Spleen (tissue), 11 donors: ENCODE measurements around the gene SLC4A11. TPM values are rescaled to one million over a fixed set of nuclear protein-coding genes. Genes with fewer than 3 reads are reported as not detected.

ENCODE experiments used
- DNase-seq: peaks from one replicate; pipeline ENCODE4 v3.0.0-alpha.2; 2020
- H3K27ac ChIP-seq, 8 donors: fragments of 200-600 bp; sonication (generic) in 7 of 8; 1 replicate in 4 of 8; 2 replicates in 4 of 8; pipeline versions ENCODE4 v1.5.0 to v1.8.0; 2016 to 2021; ENCODE audit warnings: inconsistent platforms in 4 of 8, mild to moderate bottlenecking in 4 of 8, moderate library complexity in 1 of 8
- H3K27me3 ChIP-seq, 7 donors: fragments of 200-600 bp; sonication (generic) in 6 of 7; replicated peaks in 1 of 7; 1 replicate in 4 of 7; 2 replicates in 3 of 7; pipeline versions ENCODE4 v1.5.0 to v1.8.0; 2016 to 2021; ENCODE audit warnings: inconsistent platforms in 3 of 7, mild to moderate bottlenecking in 1 of 7
- H3K36me3 ChIP-seq, 6 donors: fragments of 200-600 bp; sonication (generic) in 5 of 6; 1 replicate in 4 of 6; 2 replicates in 2 of 6; pipeline versions ENCODE4 v1.5.0 to v1.8.0; 2016 to 2021; ENCODE audit warnings: inconsistent platforms in 2 of 6
- H3K4me1 ChIP-seq, 6 donors: fragments of 200-600 bp; sonication (generic) in 5 of 6; 1 replicate in 3 of 6; 2 replicates in 3 of 6; pipeline versions ENCODE4 v1.5.0 to v1.8.0; 2016 to 2021; ENCODE audit warnings: inconsistent platforms in 3 of 6
- H3K4me3 ChIP-seq, 8 donors: fragments of 200-600 bp; sonication (generic) in 7 of 8; 1 replicate in 4 of 8; 2 replicates in 4 of 8; pipeline versions ENCODE4 v1.5.0 to v1.8.0; 2016 to 2021; ENCODE audit warnings: inconsistent platforms in 4 of 8, mild to moderate bottlenecking in 4 of 8, moderate library complexity in 2 of 8
- H3K9me3 ChIP-seq, 8 donors: fragments of 200-600 bp; sonication (generic) in 7 of 8; 1 replicate in 4 of 8; 2 replicates in 4 of 8; pipeline versions ENCODE4 v1.5.0 to v1.8.0; 2016 to 2021; ENCODE audit warnings: inconsistent platforms in 4 of 8
- CTCF ChIP-seq, 11 experiments: fragments of 200-600 bp in 7 of 11; fragments of 450-650 bp in 4 of 11; sonication (generic) in 4 of 11; IDR thresholded peaks in 8 of 11; conservative IDR thresholded peaks in 3 of 11; 1 replicate in 7 of 11; 2 replicates in 4 of 11; pipeline versions ENCODE4 v1.4.0 to v1.8.0; 2016 to 2021; ENCODE audit warnings: antibody characterized with exemption in 11 of 11, inconsistent platforms in 4 of 11, mild to moderate bottlenecking in 1 of 11
- POLR2A ChIP-seq, 3 donors: fragments of 450-650 bp; IDR thresholded peaks; one replicate each; pipeline ENCODE4 v1.5.1; 2017; ENCODE audit warnings: antibody characterized with exemption in 3 of 3, mild to moderate bottlenecking in 1 of 3
- POLR2AphosphoS5 ChIP-seq, 3 donors: sonication (generic); formaldehyde crosslinking; IDR thresholded peaks; one replicate each; pipeline ENCODE4 v1.5.1; 2017; ENCODE audit warnings: antibody characterized with exemption in 3 of 3
- WGBS, 5 donors: extraction: QIAGEN DNeasy Blood & Tissue Kit in 3 of 5; methylation state at CpG; one replicate each; pipeline versions ENCODE4 v1.1.5 to v1.1.7; 2013 to 2018; 5-methylcytosine and 5-hydroxymethylcytosine counted together
- intact Hi-C: fragments of 100-400 bp; cut with DNase I; formaldehyde crosslinking; loops from one replicate; pipeline ENCODE4 v1.15.0; 2023; ENCODE audit warnings: low total_unique reads
- polyA plus RNA-seq, 3 donors: library from polyadenylated mRNA; stranded (reverse); fragments of 200-250 nt; gene quantifications; one replicate each; pipeline ENCODE4 v1.2.1, GENCODE V29; 2013
- total RNA-seq, 7 donors: library from RNA; depleted of rRNA in 3 of 7; stranded (reverse); fragments of >200 nt in 3 of 7; fragmentation: NEBNext Ultra II Directional in 4 of 7; extraction: Animal tissue kit (Norgen Biotek cat#: 25700) in 4 of 7; gene quantifications; one replicate each; pipeline versions ENCODE4 v1.1.0 to v1.2.1, GENCODE V29; 2016 to 2021
- donor health status: healthy with polysubstance abuse.
- donor health status: DM: no; HTN: no; CAD: no; lungs with moderate emphysema.
- donor health status: DM: no; HTN: no; CAD: no.
- donor health status: Bipolar disorder and iron deficiency.
- donor health status: healthy.
- donor health status: DM: no; HTN: no; CAD: no.
- donor health status: DM: yes; HTN: yes; CAD: no.

Gene SLC4A11
- total and polyA plus RNA-seq, 10 donors, result 0.52 to 1.6 (median 0.92) TPM

GRCh38 chr20:3250091-3250504 is 11.1 kb upstream of the SLC4A11 start:
- no peak for TF ChIP-seq POLR2AphosphoS5 (IDR thresholded peaks at IDR 0.05)
- TF ChIP-seq POLR2A (IDR thresholded peaks at IDR 0.05), result no peak
- TF ChIP-seq CTCF (IDR thresholded peaks at IDR 0.05 in 8 of 11, conservative IDR thresholded peaks at IDR 0.05 in 3 of 11), result no peak
- whole genome bisulfite sequencing, 5 donors, result 65 to 80% (median 77%) methylated on average over 10 of the region's 10 CpGs
- DNase-seq, result peak; percentile 51

GRCh38 chr20:3248993-3249347 is 10.0 kb upstream of the SLC4A11 start:
- intact Hi-C loops, result no loop called here
- H3K4me3 ChIP-seq, result peak overlapping the region in 4 of 8 donors; percentile 4 to 54 (median 16)
- H3K4me1 ChIP-seq, result peaks cover 8 to 22% (median 14%) of the 10 kb centered on the region in 6 donors
- H3K9me3 ChIP-seq, result no peaks in the 10 kb centered on the region
- H3K27ac ChIP-seq, result no peak overlapping the region
- H3K27me3 ChIP-seq, result peaks cover 0 to 42% (median 7%) of the 10 kb centered on the region in 7 donors
- peak; percentile 63 for DNase-seq
- H3K36me3 ChIP-seq, result peaks cover 0 to 39% (median 23%) of the 10 kb centered on the region in 6 donors
- no peak for TF ChIP-seq POLR2A (IDR thresholded peaks at IDR 0.05)
- no peak for TF ChIP-seq CTCF (IDR thresholded peaks at IDR 0.05 in 8 of 11, conservative IDR thresholded peaks at IDR 0.05 in 3 of 11)
- TF ChIP-seq POLR2AphosphoS5 (IDR thresholded peaks at IDR 0.05), result no peak
- WGBS, 5 donors, result 8 to 15% (median 12%) methylated on average over 18 of the region's 18 CpGs

More at GRCh38 chr20:3250091-3250504, 11.1 kb upstream of the SLC4A11 start:
- H3K4me1 ChIP-seq, result peaks cover 8 to 22% (median 14%) of the 10 kb centered on the region in 6 donors
- peaks cover 0 to 42% (median 7%) of the 10 kb centered on the region in 7 donors for H3K27me3 ChIP-seq
- no peaks in the 10 kb centered on the region for H3K9me3 ChIP-seq
- intact Hi-C loops, result no loop called here
- H3K27ac ChIP-seq, result no peak overlapping the region
- H3K4me3 ChIP-seq, result no peak overlapping the region
- H3K36me3 ChIP-seq, result peaks cover 0 to 51% (median 33%) of the 10 kb centered on the region in 6 donors

- Histone ChIP-seq H3K4me1 (peaks cover 8 to 22% (median 14%) of the 10 kb centered on the region in 6 donors), H3K4me3 (peak overlapping the region in 4 of 8 donors; percentile 4 to 54 (median 16)), H3K36me3 (peaks cover 0 to 33% (median 20%) of the 10 kb centered on the region in 6 donors), H3K27ac (no peak overlapping the region), H3K27me3 (peaks cover 0 to 45% (median 7%) of the 10 kb centered on the region in 7 donors), H3K9me3 (no peaks in the 10 kb centered on the region)
- DNase-seq, result peak; percentile 74
- TF ChIP-seq POLR2AphosphoS5 (IDR thresholded peaks at IDR 0.05) (peak in 2 of 3 donors; percentile 52 to 64), POLR2A (IDR thresholded peaks at IDR 0.05) (no peak)
- intact Hi-C loops, result no loop called here
- 6 to 16% (median 6%) methylated on average over 34 to 53 of the region's 53 CpGs for WGBS, 5 donors
These were observed 9.4 kb upstream of the SLC4A11 start for GRCh38 chr20:3248167-3248992.

GRCh38 chr20:3247638-3248037 is 8.6 kb upstream of the SLC4A11 start:
- WGBS, 5 donors, result 68 to 77% (median 72%) methylated on average over 4 of the region's 4 CpGs
- H3K4me3 ChIP-seq, result no peak overlapping the region
- no peak for TF ChIP-seq POLR2A (IDR thresholded peaks at IDR 0.05)
- no peak for TF ChIP-seq CTCF (IDR thresholded peaks at IDR 0.05 in 8 of 11, conservative IDR thresholded peaks at IDR 0.05 in 3 of 11)
- TF ChIP-seq POLR2AphosphoS5 (IDR thresholded peaks at IDR 0.05), result no peak
- no peaks in the 10 kb centered on the region for H3K9me3 ChIP-seq
- no peak overlapping the region for H3K27ac ChIP-seq
- peaks cover 0 to 26% (median 13%) of the 10 kb centered on the region in 6 donors for H3K36me3 ChIP-seq
- intact Hi-C loops, result no loop called here
- DNase-seq, result no peak
- peaks cover 8 to 22% (median 14%) of the 10 kb centered on the region in 6 donors for H3K4me1 ChIP-seq
- peaks cover 0 to 51% (median 7%) of the 10 kb centered on the region in 7 donors for H3K27me3 ChIP-seq
